ENCODE results near the gene EPHB2.
"Not testable (repeated sequence)": the region's sequence is repeated elsewhere in the genome, so short reads cannot be mapped to it uniquely, and the experiment has no call there.

EPHB2 gene

DNA sequence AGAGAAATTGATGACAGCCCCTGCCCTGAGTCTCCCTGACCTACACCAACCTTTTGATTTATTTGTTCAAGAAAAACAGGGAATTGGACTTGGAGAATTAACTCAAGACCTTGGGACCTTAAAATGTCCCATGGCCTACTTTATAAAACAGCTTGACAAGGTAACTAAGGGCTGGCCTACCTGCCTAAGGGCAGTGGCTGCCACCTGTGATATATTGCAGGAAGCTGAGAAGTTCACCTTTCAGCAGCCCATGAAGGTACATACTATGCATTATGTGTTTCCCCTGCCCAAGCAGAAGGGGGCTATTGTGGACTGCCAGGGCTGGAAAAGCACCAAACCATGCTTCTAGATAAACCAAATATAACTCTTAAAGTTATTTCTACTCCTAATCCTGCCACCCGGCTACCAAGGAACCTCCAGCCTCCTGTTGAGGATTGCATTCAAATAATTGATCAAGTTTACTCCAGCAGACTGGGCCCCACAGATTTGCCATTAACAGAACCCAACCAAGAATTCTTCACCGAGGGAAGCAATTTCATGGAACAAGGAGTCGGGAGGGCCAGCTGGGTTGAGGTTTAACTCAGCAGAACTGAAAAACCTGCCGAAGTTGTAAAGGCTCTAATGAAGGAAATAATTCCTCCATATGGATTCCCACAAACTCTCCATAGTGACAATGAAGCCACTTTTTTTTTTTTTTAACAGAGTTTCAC, 233.9 kb downstream of the EPHB2 start:
- DNase-seq (ENCODE audit: low spot score): no peak
- WGBS, 2 donors (ENCODE audit: extremely low coverage in 2 of 2, insufficient read length in 2 of 2, insufficient replicate concordance in 1 of 2): no CpG with 5 or more reads among the region's 4 CpGs

DNA sequence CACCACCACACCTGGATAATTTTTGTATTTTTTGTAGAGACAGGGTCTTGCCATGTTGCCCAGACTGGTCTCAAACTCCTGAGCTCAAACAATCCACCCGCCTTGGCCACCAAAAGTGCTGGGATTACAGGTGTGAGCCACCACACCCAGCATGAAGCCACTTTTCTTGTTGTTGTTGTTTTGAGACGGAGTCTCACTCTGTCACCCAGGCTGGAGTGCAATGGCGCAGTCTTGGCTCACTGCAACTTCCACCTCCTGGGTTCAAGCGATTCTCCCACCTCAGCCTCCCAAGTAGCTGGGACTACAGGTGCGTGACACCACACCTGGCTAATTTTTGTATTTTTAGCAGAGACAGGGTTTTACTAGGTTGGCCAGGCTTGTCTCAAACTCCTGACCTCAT, 234.5 kb downstream of the EPHB2 start:
- H2BK12ac ChIP-seq (ENCODE audit: low read length); H3K4me3 ChIP-seq (ENCODE audit: low read length in 2 of 2); H3K9ac ChIP-seq (ENCODE audit: low read depth, low read length, poor library complexity); H3K18ac ChIP-seq (ENCODE audit: low read length); H3K23ac ChIP-seq (ENCODE audit: low read depth, low read length, poor library complexity); H3K36me3 ChIP-seq (replicated peaks in 1 of 2; ENCODE audit: control insufficient read depth in 2 of 2, insufficient read depth in 2 of 2, low read length in 2 of 2); H3K14ac ChIP-seq (ENCODE audit: low read length); DNase-seq (ENCODE audit: low spot score); H3K4ac ChIP-seq (ENCODE audit: low read length); H3K4me1 ChIP-seq (ENCODE audit: control insufficient read depth in 2 of 2, insufficient read depth in 1 of 2, low read depth in 1 of 2, low read length in 2 of 2); H2AK5ac ChIP-seq (ENCODE audit: low read depth, low read length); H2BK120ac ChIP-seq (ENCODE audit: low read depth, low read length); H3K27me3 ChIP-seq (ENCODE audit: control insufficient read depth in 3 of 3, insufficient read depth in 3 of 3, low read depth in 1 of 3, low read length in 3 of 3); H3K79me1 ChIP-seq (ENCODE audit: low read depth, low read length); H2AFZ ChIP-seq (ENCODE audit: low read length); H3K4me2 ChIP-seq (ENCODE audit: insufficient read depth, low read length, poor library complexity, severe bottlenecking); H3K9me3 ChIP-seq (replicated peaks in 1 of 2; ENCODE audit: control insufficient read depth in 2 of 2, insufficient read depth in 1 of 2, low read depth in 1 of 2, low read length in 2 of 2); H2BK5ac ChIP-seq (ENCODE audit: low read length); H3K27ac ChIP-seq (replicated peaks; ENCODE audit: low read length); H4K91ac ChIP-seq (ENCODE audit: low read depth, low read length, poor library complexity); H4K8ac ChIP-seq (ENCODE audit: low read depth, low read length); H2BK15ac ChIP-seq (ENCODE audit: low read length): not testable (repeated sequence)
- WGBS, 2 donors (ENCODE audit: extremely low coverage in 2 of 2, insufficient read length in 2 of 2, insufficient replicate concordance in 1 of 2): no CpG with 5 or more reads among the region's 5 CpGs

More for the DNA sequence above, 233.9 kb downstream of the EPHB2 start:
- Histone ChIP-seq H3K9ac (ENCODE audit: low read depth, low read length, poor library complexity) (no peak overlapping the region), H3K23ac (ENCODE audit: low read depth, low read length, poor library complexity) (no peak overlapping the region), H3K27ac (replicated peaks; ENCODE audit: low read length) (no peak overlapping the region), H3K4me3 (ENCODE audit: low read length in 2 of 2) (no peak overlapping the region), H3K14ac (ENCODE audit: low read length) (no peak overlapping the region), H3K36me3 (replicated peaks in 1 of 2; ENCODE audit: control insufficient read depth in 2 of 2, insufficient read depth in 2 of 2, low read length in 2 of 2) (no peaks in the 10 kb centered on the region), H3K27me3 (ENCODE audit: control insufficient read depth in 3 of 3, insufficient read depth in 3 of 3, low read depth in 1 of 3, low read length in 3 of 3) (peaks cover 0 to 6% (median 0%) of the 10 kb centered on the region in 3 experiments), H2BK15ac (ENCODE audit: low read length) (no peak overlapping the region), H2AFZ (ENCODE audit: low read length) (no peak overlapping the region), H3K4ac (ENCODE audit: low read length) (no peak overlapping the region), H3K4me1 (ENCODE audit: control insufficient read depth in 2 of 2, insufficient read depth in 1 of 2, low read depth in 1 of 2, low read length in 2 of 2) (no peaks in the 10 kb centered on the region), H2BK120ac (ENCODE audit: low read depth, low read length) (no peak overlapping the region), H3K79me1 (ENCODE audit: low read depth, low read length) (peaks cover 2% of the 10 kb centered on the region), H4K91ac (ENCODE audit: low read depth, low read length, poor library complexity) (no peak overlapping the region), H3K18ac (ENCODE audit: low read length) (no peak overlapping the region), H2AK5ac (ENCODE audit: low read depth, low read length) (no peak overlapping the region), H3K4me2 (ENCODE audit: insufficient read depth, low read length, poor library complexity, severe bottlenecking) (no peak overlapping the region), H2BK12ac (ENCODE audit: low read length) (no peak overlapping the region), H4K8ac (ENCODE audit: low read depth, low read length) (no peak overlapping the region), H2BK5ac (ENCODE audit: low read length) (no peak overlapping the region), H3K9me3 (replicated peaks in 1 of 2; ENCODE audit: control insufficient read depth in 2 of 2, insufficient read depth in 1 of 2, low read depth in 1 of 2, low read length in 2 of 2) (peaks cover 2 to 3% of the 10 kb centered on the region in 2 donors)

DNA sequence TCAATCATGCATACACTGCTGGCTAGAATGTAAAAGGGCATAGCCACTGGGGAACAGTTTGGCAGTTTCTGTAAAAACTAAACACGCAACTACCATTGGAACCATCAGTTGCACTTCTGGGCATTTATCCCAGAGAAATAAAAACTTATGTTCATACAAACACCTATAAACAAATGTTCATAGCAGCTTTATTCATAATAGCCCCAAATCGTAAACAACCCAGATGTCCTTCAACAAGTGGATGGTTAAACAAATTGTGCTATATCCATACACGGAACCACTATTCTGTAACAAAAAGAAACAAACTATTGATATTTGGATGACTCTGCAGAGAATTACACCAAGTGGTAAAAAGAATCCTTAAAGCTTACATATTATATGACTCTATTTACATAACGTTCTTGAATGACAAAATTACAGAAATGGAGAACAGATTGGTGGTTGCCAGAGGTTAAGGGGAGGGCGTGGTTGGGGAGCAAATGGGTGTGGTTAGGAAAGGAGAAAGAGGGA, 239.2 kb downstream of the EPHB2 start:
- H4K91ac ChIP-seq (ENCODE audit: low read depth, low read length, poor library complexity): no peak overlapping the region
- H3K9ac ChIP-seq (ENCODE audit: low read depth, low read length, poor library complexity): no peak overlapping the region
- no peaks in the 10 kb centered on the region for H3K4me1 ChIP-seq (ENCODE audit: control insufficient read depth in 2 of 2, insufficient read depth in 1 of 2, low read depth in 1 of 2, low read length in 2 of 2)
- no peak overlapping the region for H2BK120ac ChIP-seq (ENCODE audit: low read depth, low read length)
- peaks cover 3 to 16% (median 7%) of the 10 kb centered on the region in 3 experiments for H3K27me3 ChIP-seq (ENCODE audit: control insufficient read depth in 3 of 3, insufficient read depth in 3 of 3, low read depth in 1 of 3, low read length in 3 of 3)
- H2AFZ ChIP-seq (ENCODE audit: low read length): no peak overlapping the region
- H2BK5ac ChIP-seq (ENCODE audit: low read length): no peak overlapping the region
- H4K8ac ChIP-seq (ENCODE audit: low read depth, low read length): no peak overlapping the region
- H3K23ac ChIP-seq (ENCODE audit: low read depth, low read length, poor library complexity): no peak overlapping the region
- H2BK12ac ChIP-seq (ENCODE audit: low read length): no peak overlapping the region
- peaks cover 2% of the 10 kb centered on the region for H3K79me1 ChIP-seq (ENCODE audit: low read depth, low read length)
- no peak overlapping the region for H3K14ac ChIP-seq (ENCODE audit: low read length)
- H3K27ac ChIP-seq (replicated peaks; ENCODE audit: low read length): no peak overlapping the region
- H2BK15ac ChIP-seq (ENCODE audit: low read length): no peak overlapping the region
- H3K18ac ChIP-seq (ENCODE audit: low read length): no peak overlapping the region
- H3K4me2 ChIP-seq (ENCODE audit: insufficient read depth, low read length, poor library complexity, severe bottlenecking): no peak overlapping the region
- H3K9me3 ChIP-seq (replicated peaks in 1 of 2; ENCODE audit: control insufficient read depth in 2 of 2, insufficient read depth in 1 of 2, low read depth in 1 of 2, low read length in 2 of 2): no peaks in the 10 kb centered on the region
- WGBS, 2 donors (ENCODE audit: extremely low coverage in 2 of 2, insufficient read length in 2 of 2, insufficient replicate concordance in 1 of 2): no CpG with 5 or more reads among the region's 5 CpGs
- H2AK5ac ChIP-seq (ENCODE audit: low read depth, low read length): no peak overlapping the region
- no peaks in the 10 kb centered on the region for H3K36me3 ChIP-seq (replicated peaks in 1 of 2; ENCODE audit: control insufficient read depth in 2 of 2, insufficient read depth in 2 of 2, low read length in 2 of 2)
- H3K4ac ChIP-seq (ENCODE audit: low read length): no peak overlapping the region
- DNase-seq (ENCODE audit: low spot score): no peak
- H3K4me3 ChIP-seq (ENCODE audit: low read length in 2 of 2): no peak overlapping the region

DNA sequence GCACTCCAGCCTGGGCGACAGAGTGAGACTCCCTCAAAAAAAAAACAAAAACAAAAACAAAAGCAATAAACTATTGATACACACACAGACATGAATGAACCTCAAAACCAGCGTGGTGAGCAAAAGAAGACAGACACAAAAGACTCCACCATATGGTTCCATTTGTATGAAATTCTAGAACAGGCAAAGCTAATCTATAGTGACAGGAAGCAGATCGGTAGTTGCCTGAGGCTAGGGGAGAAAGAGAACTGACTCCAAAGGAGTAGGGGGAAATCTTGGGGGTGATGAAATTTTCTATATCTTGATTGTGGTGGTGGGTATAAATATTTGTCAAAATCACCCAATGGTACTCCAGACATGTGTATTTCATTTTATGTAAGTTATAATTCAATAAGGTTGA, 241.2 kb downstream of the EPHB2 start:
- Histone ChIP-seq H3K4ac (ENCODE audit: low read length) (no peak overlapping the region), H2AK5ac (ENCODE audit: low read depth, low read length) (no peak overlapping the region), H3K27ac (replicated peaks; ENCODE audit: low read length) (no peak overlapping the region), H3K79me1 (ENCODE audit: low read depth, low read length) (peaks cover 2% of the 10 kb centered on the region), H2BK15ac (ENCODE audit: low read length) (no peak overlapping the region), H3K4me1 (ENCODE audit: control insufficient read depth in 2 of 2, insufficient read depth in 1 of 2, low read depth in 1 of 2, low read length in 2 of 2) (no peaks in the 10 kb centered on the region), H2BK120ac (ENCODE audit: low read depth, low read length) (no peak overlapping the region), H3K18ac (ENCODE audit: low read length) (no peak overlapping the region), H3K36me3 (replicated peaks in 1 of 2; ENCODE audit: control insufficient read depth in 2 of 2, insufficient read depth in 2 of 2, low read length in 2 of 2) (no peaks in the 10 kb centered on the region), H2AFZ (ENCODE audit: low read length) (no peak overlapping the region), H3K9ac (ENCODE audit: low read depth, low read length, poor library complexity) (no peak overlapping the region), H3K27me3 (ENCODE audit: control insufficient read depth in 3 of 3, insufficient read depth in 3 of 3, low read depth in 1 of 3, low read length in 3 of 3) (peaks cover 3 to 16% (median 14%) of the 10 kb centered on the region in 3 experiments), H3K9me3 (replicated peaks in 1 of 2; ENCODE audit: control insufficient read depth in 2 of 2, insufficient read depth in 1 of 2, low read depth in 1 of 2, low read length in 2 of 2) (peaks cover 0 to 2% of the 10 kb centered on the region in 2 donors), H2BK5ac (ENCODE audit: low read length) (no peak overlapping the region), H3K4me3 (ENCODE audit: low read length in 2 of 2) (no peak overlapping the region), H4K91ac (ENCODE audit: low read depth, low read length, poor library complexity) (no peak overlapping the region), H3K23ac (ENCODE audit: low read depth, low read length, poor library complexity) (no peak overlapping the region), H4K8ac (ENCODE audit: low read depth, low read length) (no peak overlapping the region), H3K4me2 (ENCODE audit: insufficient read depth, low read length, poor library complexity, severe bottlenecking) (no peak overlapping the region), H3K14ac (ENCODE audit: low read length) (no peak overlapping the region), H2BK12ac (ENCODE audit: low read length) (no peak overlapping the region)
- DNase-seq (ENCODE audit: low spot score): no peak
- WGBS, 2 donors (ENCODE audit: extremely low coverage in 2 of 2, insufficient read length in 2 of 2, insufficient replicate concordance in 1 of 2): no CpG with 5 or more reads among the region's 3 CpGs

All from neuronal stem cell (in vitro differentiated cells).